HL-60 (cell line): ENCODE data around the gene MRPS23.

Source experiments
- DNase-seq, 2 experiments: peaks; one replicate each; pipeline ENCODE4 v3.0.0-alpha.2; 2010 to 2020; ENCODE audit warnings: low read depth in 1 of 2, low spot score in 1 of 2
- H3K27ac ChIP-seq: fragments of 250-450 bp; sonication (Bioruptor Pico); replicated peaks from 2 replicates; pipeline ENCODE4 v1.5.1; 2020; ENCODE audit warnings: mild to moderate bottlenecking, moderate library complexity
- H3K27me3 ChIP-seq: fragments of 250-450 bp; sonication (Bioruptor Pico); 2 replicates; pipeline ENCODE4 v1.5.1; 2021; ENCODE audit warnings: mild to moderate bottlenecking, moderate library complexity; ENCODE audit not compliant: insufficient read depth, poor library complexity, severe bottlenecking
- H3K4me3 ChIP-seq: replicated peaks from 2 replicates; pipeline ENCODE4 v1.5.1; 2011; ENCODE audit warnings: mild to moderate bottlenecking, control low read depth, low read length; ENCODE audit not compliant: insufficient read depth
- CTCF ChIP-seq: IDR thresholded peaks from one replicate; pipeline ENCODE4 v1.5.1; 2011; ENCODE audit warnings: low read length, control low read depth, inconsistent platforms; ENCODE audit not compliant: insufficient read depth
- GABPA ChIP-seq: IDR thresholded peaks from 2 replicates; pipeline ENCODE4 v1.6.1; 2012; ENCODE audit warnings: low read depth
- POLR2AphosphoS5 ChIP-seq: IDR thresholded peaks from 2 replicates; pipeline ENCODE4 v1.6.1; 2012; ENCODE audit warnings: low read depth
- SPI1 ChIP-seq: IDR thresholded peaks from 2 replicates; pipeline ENCODE4 v1.6.1; 2012; ENCODE audit warnings: low read depth, mild to moderate bottlenecking, borderline replicate concordance
- TF ChIP-seq, protein P1 (sequence below): IDR thresholded peaks from 2 replicates; pipeline ENCODE4 v1.6.1; 2012; ENCODE audit warnings: low read depth; ENCODE audit not compliant: insufficient replicate concordance

Gene MRPS23

GRCh38 chr17:57861790-57862693 lies 12.2 kb upstream of the MRPS23 start:
- no peak for TF ChIP-seq POLR2AphosphoS5
- TF ChIP-seq, protein P1, sequence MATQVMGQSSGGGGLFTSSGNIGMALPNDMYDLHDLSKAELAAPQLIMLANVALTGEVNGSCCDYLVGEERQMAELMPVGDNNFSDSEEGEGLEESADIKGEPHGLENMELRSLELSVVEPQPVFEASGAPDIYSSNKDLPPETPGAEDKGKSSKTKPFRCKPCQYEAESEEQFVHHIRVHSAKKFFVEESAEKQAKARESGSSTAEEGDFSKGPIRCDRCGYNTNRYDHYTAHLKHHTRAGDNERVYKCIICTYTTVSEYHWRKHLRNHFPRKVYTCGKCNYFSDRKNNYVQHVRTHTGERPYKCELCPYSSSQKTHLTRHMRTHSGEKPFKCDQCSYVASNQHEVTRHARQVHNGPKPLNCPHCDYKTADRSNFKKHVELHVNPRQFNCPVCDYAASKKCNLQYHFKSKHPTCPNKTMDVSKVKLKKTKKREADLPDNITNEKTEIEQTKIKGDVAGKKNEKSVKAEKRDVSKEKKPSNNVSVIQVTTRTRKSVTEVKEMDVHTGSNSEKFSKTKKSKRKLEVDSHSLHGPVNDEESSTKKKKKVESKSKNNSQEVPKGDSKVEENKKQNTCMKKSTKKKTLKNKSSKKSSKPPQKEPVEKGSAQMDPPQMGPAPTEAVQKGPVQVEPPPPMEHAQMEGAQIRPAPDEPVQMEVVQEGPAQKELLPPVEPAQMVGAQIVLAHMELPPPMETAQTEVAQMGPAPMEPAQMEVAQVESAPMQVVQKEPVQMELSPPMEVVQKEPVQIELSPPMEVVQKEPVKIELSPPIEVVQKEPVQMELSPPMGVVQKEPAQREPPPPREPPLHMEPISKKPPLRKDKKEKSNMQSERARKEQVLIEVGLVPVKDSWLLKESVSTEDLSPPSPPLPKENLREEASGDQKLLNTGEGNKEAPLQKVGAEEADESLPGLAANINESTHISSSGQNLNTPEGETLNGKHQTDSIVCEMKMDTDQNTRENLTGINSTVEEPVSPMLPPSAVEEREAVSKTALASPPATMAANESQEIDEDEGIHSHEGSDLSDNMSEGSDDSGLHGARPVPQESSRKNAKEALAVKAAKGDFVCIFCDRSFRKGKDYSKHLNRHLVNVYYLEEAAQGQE: no peak
- Histone ChIP-seq H3K4me3 (no peak overlapping the region), H3K27me3 (no peaks in the 10 kb centered on the region), H3K27ac (peak overlapping the region; percentile 84)
- DNase-seq: no peak

DNA sequence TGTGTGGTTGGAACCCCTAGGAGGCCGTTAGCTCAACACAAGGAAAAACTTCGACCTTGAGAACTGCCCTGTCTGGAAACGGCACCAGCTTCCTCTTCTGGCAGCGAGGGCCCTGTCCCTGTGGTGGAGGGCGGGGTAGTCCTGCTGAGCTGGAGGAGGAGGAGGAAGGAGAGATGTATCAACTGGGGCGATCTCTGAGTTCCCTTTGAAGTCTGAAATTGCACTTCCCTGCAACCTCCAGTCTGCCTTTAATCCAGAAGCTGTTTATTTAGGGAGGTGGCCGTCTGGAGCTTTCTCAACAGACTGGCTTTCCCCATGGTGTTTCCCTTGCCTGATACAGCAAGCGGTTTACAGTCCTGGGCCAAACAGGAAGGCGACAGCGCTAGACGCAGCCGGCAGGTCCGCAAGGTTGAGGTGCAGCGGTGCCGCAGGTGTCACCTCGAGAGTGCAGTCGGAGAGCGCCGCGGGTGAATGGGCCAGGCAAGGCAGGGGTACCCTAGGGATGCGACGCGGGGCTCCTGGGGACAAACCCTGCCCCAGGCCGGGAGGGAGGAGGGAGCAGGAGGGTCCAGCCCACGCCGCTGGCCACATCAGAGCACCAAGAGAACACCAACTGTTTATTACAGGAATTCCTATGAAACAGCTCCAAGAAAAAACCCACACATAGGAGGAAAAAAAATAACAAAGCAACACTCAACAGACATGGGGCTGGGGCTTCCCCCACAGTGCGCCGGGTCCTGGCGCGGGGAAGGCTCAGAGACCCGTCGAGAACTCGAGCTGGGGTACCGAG lies 11.4 kb upstream of the MRPS23 start:
- DNase-seq: peak; percentile 95 to 97
- Histone ChIP-seq H3K4me3 (peak overlapping the region; percentile 7), H3K27ac (peak overlapping the region; percentile 84), H3K27me3 (no peaks in the 10 kb centered on the region)
- TF ChIP-seq CTCF (no peak), POLR2AphosphoS5 (peak; percentile 62; the same call in 1 of the 2 replicates), SPI1 (peak; percentile 78)
- TF ChIP-seq, protein P1: no peak

DNA sequence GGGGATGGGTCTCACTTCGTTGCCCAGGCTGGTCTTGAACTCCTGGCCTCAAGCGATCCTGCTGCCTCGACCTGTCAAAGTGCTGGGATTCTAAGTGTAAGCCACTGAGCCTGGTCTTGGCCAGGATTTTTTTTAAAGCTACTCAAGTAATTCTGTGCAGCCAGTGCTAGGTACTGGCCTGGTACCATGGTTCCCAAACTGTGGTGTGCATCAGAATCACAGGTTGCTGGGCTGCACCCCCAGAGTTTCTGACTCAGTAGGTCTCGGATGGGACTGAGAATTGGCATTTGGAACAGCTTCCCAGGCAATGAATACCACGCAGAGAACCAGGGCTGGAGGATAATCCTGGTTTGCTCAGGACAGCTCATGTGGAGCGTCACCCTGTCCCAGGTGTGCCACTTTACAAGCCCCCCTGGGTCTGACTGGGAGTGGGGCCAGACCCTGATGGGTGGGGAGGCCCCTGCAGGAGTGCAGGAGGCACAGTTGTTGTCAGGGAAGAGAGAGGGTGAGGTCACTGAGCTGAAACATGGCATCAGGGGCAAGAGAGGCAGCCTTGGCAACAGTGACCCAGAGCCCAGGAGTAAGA lies 10.7 kb upstream of the MRPS23 start:
- DNase-seq: no peak
- Histone ChIP-seq H3K4me3 (no peak overlapping the region), H3K27ac (peak overlapping the region; percentile 84), H3K27me3 (no peaks in the 10 kb centered on the region)
- TF ChIP-seq GABPA (no peak), CTCF (no peak), POLR2AphosphoS5 (no peak), SPI1 (no peak)
- TF ChIP-seq, protein P1: no peak
